ENCODE measurements around the gene STK39.
A peak's percentile ranks its signal among the peaks of the same experiment; 100 is the strongest.
"Not testable (repeated sequence)": the region's sequence is repeated elsewhere in the genome, so short reads cannot be mapped to it uniquely, and the experiment has no call there.

STK39 gene

DNA sequence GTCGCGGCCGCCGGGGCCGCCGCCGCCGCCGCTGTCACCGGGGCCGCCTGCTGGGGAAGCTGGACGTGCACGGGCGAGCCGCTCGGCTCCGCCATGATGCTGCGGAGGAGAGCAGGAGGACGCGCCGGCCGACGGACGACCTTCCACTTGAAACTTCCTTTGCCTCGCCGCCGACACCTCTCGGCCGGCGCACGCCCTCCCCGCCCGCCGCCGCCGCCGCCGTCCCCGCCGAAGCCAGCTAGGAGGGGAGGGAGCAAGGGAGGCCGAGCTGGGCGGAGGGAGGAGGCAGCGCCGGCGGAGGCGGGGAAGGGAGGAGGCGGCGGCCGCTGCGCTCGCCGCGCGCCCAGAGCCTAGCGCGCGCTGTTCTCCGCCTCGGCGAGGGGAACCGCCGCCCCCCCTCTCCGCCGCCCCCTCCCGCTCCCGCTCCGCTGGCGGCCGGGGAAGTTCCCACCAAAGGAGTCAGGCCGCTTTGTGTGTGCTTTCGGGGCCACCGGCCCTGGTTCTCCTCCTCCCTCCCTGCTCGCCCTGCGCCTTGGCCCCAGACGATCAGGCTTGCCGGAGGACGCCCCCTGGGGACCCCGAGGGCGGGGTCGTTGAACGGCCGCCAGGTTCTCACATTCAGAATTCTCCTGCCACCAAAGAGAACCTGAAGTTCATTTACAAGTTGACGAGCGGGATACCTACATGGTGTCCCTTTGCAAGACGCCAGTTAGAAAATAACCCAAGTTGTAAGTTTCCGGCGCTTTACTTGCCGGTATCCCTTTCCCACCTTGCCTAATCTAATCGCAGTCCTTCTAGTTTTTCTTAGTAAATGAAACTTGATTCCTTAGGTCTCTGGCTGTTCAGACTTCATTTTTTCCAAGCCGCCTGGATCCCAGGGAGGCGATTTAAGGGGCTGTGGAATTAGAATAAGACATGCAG is at the start of gene STK39:
TSS of gene STK39 (minus strand) at position 255 of the 921 bp plus-strand sequence. CDS start at position 95, 160 bp downstream.
- peak in 50 of 56 donors; percentile 8 to 76 (median 52) for DNase-seq

DNA sequence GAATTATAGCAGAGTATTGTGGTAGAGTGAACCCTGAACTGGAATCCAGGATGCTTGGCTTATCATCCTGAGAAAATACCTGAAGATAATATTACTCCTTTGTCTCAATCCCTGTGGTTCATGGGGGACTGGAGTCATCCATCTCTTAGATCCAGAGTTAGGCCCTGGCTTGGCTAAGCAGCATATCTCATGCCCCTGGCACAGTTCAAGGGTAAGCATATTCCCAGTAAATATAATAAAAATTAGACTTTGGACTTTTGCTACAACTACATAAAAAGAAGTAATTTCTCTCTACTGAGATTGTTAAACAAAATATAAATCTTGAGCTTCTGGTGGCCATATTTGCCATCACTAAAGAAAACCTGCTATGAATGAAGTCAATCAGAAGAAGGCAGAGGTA is 47.7 kb upstream of the STK39 start:
- no peak for DNase-seq

DNA sequence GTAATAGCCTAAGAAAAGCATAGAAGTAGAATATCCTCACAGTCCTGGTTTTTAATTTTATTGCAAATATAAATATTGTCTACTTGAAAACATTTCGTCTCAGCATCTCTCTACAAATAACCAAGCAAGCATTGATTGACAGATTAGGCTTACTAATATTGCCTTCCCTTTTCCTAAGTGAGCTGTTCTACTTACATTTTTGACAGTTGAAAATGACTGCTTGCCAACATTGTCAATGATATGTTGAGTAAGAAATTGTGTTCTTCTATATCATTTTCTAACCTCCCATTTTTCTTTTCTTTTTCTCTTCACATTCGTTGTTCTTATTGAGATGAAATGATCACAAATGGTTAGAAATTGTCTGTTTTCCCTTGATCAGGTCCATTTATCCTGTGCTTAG is 47.0 kb upstream of the STK39 start:
- DNase-seq: no peak

DNA sequence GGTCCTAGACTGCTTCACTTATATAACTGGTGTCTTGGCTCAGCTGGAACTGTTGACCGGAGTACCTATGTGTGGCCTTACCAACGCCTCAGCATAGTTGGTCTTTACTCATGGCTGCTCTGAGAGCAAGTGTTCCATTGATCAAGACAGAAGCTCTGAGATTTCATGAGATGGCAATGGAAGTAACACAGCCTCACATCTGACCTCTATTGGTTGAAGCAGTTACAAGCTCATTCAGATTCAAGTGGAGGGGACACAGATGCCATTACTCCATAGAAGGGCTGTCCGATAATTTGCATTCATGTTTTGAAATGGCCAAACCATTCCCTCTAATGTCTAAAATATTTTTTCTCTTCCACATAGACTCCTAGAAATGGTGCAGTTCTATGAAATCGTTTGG is 46.4 kb upstream of the STK39 start:
- no peak for DNase-seq

DNA sequence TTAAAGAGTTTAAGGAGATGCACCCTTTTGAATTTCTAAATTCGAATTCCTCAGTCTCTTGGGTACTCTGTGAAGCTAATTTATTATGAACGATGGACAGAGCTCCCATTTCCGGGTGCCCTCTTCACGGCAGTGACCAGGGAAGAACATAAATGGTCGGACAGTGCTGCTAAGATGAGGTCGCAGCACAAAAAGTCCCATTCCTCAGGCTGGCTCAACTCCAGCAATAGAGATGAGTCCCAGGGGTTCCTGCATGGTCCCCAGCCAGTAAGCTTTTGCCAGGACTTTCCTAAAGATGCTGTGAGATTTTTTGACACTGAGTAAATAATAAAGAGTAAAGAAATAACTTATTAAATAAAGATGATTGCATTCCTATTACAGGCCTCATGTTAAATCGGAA is 43.0 kb upstream of the STK39 start:
- DNase-seq: no peak

DNA sequence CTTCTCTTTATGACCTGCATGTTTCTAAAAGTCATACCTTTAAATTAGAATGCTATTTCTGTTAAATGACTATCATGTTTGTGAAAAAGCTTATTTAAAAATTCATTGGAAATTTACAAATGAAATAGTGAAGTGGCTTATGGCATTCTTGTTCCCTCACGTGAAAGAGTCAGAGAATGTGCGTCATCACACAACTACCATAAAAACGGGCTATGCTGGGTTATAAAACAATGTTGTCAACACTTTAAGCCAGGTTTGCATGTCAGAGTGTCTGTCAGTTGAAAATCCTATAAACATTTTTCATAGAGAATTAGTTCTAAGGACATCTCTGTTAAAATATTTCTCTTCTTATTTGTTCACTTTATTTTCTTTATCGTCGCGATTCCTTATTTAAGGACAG is 42.5 kb upstream of the STK39 start:
- DNase-seq: no peak

DNA sequence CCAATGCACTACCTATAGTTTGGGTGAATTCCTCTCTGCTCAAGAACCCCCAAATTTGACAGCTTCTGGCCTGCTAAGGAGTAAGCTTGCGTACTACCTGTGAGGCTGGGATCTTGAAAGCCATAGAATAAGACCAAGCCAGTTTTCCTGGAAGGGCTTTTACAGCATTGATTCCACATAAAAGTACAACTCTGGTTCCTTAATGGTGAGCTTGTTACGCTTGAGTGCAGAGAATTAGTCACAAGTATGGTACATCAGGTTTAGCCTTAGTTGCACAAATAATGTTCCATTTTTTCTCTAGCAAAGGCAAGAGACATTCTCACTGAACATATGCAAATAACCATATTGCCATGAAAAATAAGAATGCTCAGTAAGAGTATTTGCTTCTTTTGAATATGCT is 39.1 kb upstream of the STK39 start:
- DNase-seq: no peak

DNA sequence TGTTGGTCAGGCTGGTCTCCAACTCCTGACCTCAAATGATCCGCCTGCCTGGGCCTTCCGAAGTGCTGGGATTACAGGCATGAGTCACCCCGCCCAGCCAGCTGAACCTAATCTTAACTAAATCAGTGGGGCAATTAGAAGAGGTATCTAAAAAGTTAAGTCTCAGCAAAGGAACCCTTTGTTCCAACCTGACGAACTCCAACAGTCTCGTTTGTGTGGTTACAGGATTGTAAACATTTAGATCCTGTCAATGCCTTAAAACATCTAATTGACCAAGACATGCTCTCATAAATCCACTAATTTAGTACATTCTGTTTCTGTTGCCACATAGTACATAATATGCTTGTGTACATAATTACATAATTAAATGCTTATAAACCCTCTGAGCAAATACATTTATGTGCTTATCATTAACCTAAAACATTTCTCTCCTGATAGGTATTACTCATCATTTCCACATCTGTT is 31.1 kb upstream of the STK39 start:
- DNase-seq: no peak

DNA sequence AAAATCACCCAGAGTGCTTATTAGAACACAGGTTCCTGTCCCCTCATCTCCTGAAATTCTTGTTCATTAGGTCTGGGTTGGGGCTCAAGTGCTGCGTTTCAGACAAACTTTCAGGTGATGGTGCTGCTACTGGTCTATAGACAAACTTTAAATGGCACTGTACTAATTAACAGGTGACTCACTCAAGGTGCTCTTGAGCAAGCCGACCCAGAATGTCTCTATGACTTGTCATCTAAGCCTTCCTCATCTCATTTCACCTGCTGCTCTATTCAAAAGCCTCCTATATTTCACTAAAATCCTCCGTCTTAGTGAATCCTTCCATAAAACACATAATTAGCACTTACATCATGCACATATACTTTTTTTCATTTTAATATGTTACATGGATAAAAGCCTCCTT is 29.9 kb upstream of the STK39 start:
- no peak for DNase-seq

DNA sequence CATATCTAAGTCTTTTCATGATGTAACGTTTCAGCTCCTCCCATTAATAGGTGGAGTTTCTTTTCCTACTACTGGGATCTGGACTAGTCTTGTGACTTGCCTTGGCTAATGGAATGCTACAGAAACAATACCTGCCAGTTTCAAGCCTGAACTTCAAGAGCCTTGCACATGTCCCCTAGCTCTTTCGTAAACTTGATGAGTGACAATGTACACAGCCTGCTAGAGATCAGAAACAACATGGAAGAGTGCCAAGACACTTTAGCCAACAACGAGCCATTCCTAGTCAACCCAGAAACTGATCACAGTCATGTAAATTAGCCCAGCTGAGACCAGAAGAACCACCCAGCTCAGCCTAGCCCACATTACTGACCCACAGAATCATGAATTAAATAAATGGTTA is 24.8 kb upstream of the STK39 start:
- DNase-seq: no peak

DNA sequence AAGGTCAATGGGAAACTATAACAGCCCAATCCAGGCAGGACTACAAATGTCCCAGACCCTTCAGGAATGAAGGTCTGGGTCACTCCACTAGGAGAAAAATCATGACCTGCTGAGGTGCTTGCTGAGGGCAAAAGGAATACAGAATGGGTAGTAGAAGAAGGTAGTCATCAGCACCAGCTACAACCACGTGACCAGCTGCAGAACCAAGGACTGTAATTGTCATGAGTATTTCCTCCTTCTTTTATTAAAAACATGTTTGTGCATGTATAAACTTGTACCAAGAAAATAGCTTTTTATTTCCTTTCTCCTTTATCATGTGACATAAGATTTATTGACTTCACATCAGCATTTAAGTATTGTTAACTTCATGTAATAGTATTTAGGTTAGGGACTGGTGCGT is 15.5 kb upstream of the STK39 start:
- not testable (repeated sequence) for DNase-seq

DNA sequence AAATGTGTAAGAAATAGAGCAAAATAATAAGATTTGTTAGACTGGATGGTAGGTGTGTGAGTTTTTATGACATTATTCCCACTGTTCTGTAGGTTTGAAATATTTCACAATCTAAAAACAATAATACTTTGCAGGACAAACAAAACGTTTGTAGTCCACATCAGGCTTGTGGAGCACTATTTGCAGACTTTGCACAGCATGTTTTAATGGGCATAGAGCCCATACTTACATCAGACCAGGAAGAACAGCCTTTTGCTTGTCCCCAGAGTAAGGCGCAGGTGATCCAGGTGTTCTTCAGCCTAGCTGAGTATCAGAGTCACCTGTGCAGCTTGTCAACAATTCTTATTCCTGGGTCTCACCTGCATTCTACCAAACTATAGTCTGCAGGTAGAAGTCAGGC is 9.1 kb upstream of the STK39 start:
- DNase-seq: no peak

DNA sequence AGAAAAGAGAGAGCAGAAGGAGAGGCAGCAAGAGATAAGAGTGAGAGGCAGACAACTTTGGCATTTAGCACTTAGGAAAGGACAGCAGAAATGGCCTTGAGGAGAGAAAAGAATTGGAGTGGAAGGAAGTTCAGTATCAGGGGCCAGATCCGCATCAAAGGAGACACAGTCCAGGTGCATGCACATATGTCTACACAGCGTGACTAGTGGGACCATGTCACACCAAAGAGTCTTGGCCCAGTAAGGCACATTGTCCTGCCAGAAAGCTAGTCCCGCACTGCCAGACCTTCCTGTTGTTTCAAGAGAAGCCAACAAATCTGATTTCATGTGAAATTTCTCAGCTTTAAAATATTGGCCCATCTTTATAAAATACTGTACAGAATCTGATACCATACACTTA is 8.5 kb upstream of the STK39 start:
- DNase-seq: no peak

DNA sequence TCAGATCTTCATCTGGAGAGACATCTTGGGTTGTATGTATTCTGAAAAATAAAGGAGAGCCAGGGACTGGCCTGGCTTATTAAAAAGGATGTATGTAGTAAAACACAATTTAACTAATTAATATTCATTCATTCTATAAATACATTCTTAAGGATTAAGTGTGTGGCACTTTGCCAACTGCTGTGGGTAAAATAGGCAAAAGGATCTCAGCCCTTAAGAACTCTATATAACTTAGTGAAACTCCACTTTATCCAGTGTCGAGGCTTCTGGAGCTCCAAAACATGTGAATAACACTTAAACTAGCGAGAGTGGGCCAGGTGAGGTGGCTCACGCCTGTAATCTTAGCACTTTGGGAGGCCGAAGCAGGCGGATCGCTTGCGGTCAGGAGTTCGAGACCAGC is 7.7 kb upstream of the STK39 start:
- DNase-seq: no peak

DNA sequence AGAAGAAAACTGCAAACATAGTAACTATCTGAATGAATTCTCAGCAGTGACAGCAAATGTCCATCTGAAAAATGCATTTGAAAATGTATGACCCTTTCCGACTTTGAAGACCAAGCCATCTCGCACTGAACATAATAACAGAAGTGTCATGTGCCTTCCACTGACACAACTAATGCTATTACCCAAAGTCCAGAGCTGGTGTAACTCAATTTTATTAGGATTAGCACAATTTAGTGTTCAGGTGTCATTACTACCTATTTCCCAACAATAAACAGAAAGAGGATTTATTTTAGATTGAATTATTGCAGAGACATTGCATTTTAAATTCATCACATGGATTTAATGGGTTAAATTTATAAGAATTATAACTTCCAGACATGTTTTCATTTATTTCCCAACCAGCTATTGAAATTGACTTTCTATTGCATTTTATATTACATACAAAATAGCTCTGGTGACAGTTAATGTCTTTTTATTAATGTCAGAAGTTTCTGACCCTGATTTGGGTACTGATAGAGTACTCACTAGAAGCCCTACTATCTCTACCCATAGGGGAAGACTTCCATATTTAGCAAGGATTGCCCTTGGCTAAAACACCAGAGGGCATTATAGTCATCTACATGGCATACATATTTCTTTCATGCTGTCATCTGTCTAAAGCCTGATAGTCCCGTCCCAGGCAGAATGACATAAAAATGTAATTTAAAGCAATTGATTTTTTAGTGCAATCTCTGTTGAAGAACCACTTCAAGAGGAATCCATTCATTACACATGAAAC is 7.0 kb upstream of the STK39 start:
- DNase-seq: no peak

DNA sequence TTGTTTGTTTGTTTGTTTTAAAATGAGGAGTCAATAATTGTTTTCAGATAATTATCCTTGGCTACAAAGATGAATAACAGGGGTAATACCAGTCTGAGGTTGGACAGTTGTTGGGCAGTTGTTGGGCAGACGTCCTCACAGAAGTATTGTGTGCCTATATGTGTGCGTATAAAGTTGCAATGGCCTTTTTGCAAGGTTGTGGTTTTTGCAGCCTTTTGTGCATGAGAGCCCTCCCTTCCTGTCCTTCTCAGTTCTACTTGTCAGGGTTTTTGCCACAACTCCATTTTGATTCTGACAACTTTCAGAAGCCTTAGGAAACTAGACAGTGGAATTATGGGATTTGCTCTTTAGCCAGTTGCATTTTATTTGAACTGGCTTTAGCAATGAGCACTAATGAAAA is 6.0 kb upstream of the STK39 start:
- DNase-seq: no peak

DNA sequence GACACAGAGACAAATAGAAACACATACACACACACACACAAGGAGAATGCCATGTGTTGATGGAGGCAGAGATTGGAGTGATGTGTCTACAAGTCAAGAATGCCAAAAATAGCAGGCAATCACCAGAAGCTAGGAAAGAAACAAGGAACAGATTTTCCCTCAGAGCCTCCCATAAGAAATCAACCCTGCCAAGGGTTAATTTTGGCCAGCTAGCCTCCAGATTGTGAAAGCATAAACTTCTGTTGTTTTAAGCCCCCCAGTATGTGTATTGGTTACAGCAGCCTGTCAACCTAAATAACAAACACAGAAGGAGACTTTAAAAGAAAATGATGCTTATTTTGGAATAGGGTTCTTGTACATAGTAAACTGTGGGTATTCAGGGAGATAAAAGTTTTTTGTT is 5.6 kb upstream of the STK39 start:
- DNase-seq: no peak

DNA sequence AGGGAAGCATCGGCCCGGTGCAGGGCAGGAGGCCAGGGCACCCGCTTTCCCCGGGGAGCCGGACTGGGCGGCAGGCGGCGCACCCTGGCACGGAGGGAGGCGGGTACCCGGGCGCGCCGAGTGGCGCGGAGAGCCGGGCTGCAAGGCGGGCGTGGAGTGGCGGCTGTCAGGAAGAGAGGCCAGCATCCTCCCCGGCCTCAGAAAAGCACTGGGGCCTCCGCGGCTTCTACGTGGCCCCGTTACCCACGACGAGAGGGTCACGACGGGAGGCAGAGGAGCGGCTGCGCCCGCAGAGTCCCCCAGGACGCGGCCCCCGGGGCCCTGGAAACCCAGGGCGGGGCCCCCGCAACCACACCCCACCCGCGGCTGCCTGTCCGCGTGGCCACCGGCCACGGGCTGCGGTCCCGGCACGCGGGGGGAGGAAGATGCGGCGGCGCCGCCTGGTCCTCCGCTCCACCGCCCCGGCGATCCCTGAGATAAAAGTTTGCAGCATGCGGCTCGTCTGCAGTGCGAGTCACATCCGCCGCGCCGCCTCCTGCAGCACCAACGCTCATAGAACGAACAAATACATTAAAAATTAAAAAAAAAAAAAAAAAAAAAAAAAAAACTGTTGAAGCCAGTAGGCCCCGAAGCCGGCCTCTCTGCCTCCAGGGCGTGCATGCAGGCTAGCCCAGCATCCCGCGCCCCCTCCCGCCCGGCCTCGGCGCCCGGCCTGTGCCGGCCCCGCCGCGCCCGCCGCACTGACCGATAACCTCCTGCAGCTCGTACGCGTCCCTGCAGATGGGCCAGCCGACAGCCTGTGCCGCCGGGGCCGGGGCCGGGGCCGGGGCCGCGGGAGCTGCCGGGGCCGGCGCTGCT is 683 bp downstream of the STK39 start:
- DNase-seq: peak in 54 of 56 donors; percentile 3 to 84 (median 66)

DNA sequence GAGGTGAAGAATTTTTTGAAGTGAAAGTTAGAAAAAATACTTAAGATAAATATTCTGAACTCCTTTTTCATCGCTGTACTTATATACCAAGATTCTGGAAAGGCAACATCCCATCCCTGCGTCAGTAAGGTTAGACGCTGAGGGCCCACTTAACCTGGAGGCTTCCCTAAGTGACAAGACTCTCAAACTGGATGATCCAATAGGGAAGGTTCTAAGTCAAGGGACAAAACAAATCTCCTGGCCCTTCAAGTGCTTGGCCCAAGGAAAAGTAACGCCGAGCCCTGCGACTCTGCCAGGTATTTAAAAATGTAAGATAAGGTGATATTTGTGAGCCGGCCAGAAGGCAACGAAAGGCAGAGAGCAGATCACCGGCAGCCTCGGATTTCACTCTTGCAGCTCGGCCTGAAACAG is 1.3 kb downstream of the STK39 start:
- DNase-seq: peak in 1 of 56 donors; percentile 11

DNA sequence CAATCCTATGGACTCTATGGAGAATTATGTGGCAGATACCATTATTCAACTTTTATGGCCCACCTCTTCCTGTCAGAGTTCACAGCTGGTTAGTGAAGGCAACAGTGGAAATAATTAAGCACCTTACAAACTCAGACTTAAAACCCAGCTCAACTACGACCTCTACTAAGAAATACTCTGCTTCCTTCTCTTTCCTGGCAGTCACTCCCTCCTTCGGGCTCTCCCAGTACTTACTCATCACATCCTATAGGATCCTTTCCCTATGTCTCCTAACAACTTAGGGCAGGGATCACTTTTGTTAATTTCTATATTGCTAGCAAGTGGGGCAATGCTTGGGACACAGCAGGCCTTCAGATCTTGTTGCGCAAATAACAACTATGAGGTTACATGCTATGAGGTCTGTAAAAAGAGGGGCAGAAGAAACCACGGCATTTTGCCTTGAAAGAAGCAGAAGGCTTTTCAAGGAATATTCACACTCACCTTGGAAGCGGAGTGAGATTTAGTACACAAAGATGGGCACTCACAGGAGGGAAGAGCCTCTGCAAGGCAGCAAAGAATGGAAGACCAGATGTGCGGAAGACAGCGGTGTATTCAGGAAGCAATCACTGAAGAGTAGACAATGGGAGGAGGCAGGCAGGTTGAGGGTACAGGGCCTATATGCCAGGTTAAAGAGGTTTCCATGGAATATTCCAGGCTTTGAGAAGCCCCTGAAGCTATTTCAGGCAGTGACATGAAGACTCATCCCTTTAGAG is 2.1 kb downstream of the STK39 start:
- DNase-seq: no peak

DNA sequence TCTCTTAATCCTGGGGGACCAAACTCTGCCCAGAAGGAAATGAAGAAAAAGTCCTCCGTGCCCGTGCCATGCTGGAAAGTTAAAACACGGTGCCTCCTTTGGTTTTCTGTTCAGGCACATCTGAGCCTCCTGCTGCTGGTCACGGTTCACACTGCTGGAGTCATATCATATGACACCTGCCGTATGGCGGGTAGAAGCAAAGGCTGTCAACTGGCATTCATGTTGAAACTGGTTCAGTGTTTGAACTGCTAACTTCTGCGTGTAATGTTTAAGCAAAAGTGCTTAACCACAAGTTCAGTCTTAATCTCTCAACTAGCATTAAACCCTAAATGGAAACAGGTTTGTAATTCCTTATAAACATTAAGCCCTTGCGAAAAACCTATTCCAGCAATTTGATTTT is 3.1 kb downstream of the STK39 start:
- DNase-seq: no peak
